ACHN (cell line): ENCODE data around the gene LMTK3.

Experiments used
- DNase-seq: peaks from one replicate; pipeline ENCODE4 v3.0.0-alpha.2; 2015
- in situ Hi-C: cut with HindIII; loops from 2 replicates; pipeline ENCODE4 v1.10.0; 2017; ENCODE audit warnings: low sequenced_read_pairs, low pct_ligation_motif_present, low pct_unique_long_range_greater_than_20kb

LMTK3 gene

GRCh38 chr19:48511800-48512503 lies at the start of gene LMTK3:
Gene LMTK3 (minus strand): TSS chr19:48511835. CDS start chr19:48511576, 259 bp downstream.
- no peak for DNase-seq
- in situ Hi-C loops: no loop called here

- in situ Hi-C loops: no loop called here
- no peak for DNase-seq
These were observed 49.8 kb upstream of the LMTK3 start for GRCh38 chr19:48561412-48561811.

GRCh38 chr19:48560095-48560530 lies 48.5 kb upstream of the LMTK3 start:
- peak; percentile 27 for DNase-seq

GRCh38 chr19:48558018-48558684 lies 46.5 kb upstream of the LMTK3 start:
- peak; percentile 86 for DNase-seq
- in situ Hi-C loops: no loop called here

More at GRCh38 chr19:48560095-48560530, 48.5 kb upstream of the LMTK3 start:
- in situ Hi-C loops: no loop called here

- no peak for DNase-seq
- in situ Hi-C loops: no loop called here
These were observed 45.2 kb upstream of the LMTK3 start for GRCh38 chr19:48556825-48557224.

GRCh38 chr19:48556163-48556562 lies 44.5 kb upstream of the LMTK3 start:
- in situ Hi-C loops: no loop called here

GRCh38 chr19:48554385-48555091 lies 42.9 kb upstream of the LMTK3 start:
- DNase-seq: peak; percentile 27
- in situ Hi-C loops: no loop called here

More at GRCh38 chr19:48556163-48556562, 44.5 kb upstream of the LMTK3 start:
- DNase-seq: peak; percentile 87

GRCh38 chr19:48553676-48554384 lies 42.2 kb upstream of the LMTK3 start:
- in situ Hi-C loops: no loop called here
- peak; percentile 62 for DNase-seq

- in situ Hi-C loops: no loop called here
- DNase-seq: no peak
These were observed 41.0 kb upstream of the LMTK3 start for GRCh38 chr19:48552406-48553322.

- in situ Hi-C loops: no loop called here
- DNase-seq: no peak
These were observed 40.0 kb upstream of the LMTK3 start, which contains the start of gene SULT2B1 for GRCh38 chr19:48551437-48552302. Gene SULT2B1 (plus strand): TSS chr19:48552172. CDS start chr19:48552253, 81 bp downstream.

- DNase-seq: no peak
- in situ Hi-C loops: no loop called here
These were observed 37.7 kb upstream of the LMTK3 start for GRCh38 chr19:48549380-48549779.

- DNase-seq: no peak
- in situ Hi-C loops: no loop called here
These were observed 36.7 kb upstream of the LMTK3 start for GRCh38 chr19:48548253-48548911.

- DNase-seq: no peak
- in situ Hi-C loops: no loop called here
These were observed 36.1 kb upstream of the LMTK3 start for GRCh38 chr19:48547722-48548121.

GRCh38 chr19:48544856-48545750 lies 33.5 kb upstream of the LMTK3 start:
- no peak for DNase-seq
- in situ Hi-C loops: no loop called here

GRCh38 chr19:48543121-48543710 lies 31.6 kb upstream of the LMTK3 start:
- peak; percentile 67 for DNase-seq
- in situ Hi-C loops: no loop called here
